ENCODE results near the gene ZNF835. TPM values are rescaled to one million over a fixed set of nuclear protein-coding genes. Genes with fewer than 3 reads are reported as not detected.

The ZNF835 gene
- total and polyA plus RNA-seq, 2 donors = 0.34 to 0.71 TPM

GRCh38 chr19:56613639-56614038, 57.9 kb downstream of the ZNF835 start:
- H3K4me3 ChIP-seq (ENCODE audit: low read length in 2 of 2) = no peak overlapping the region
- H3K36me3 ChIP-seq (ENCODE audit: control insufficient read depth in 2 of 2, insufficient read depth in 2 of 2, low read length in 1 of 2) = peaks cover 0 to 15% of the 10 kb centered on the region in 2 donors
- 90% methylated on average over 5 of the region's 5 CpGs for WGBS
- no peaks in the 10 kb centered on the region for H3K4me1 ChIP-seq (ENCODE audit: control insufficient read depth in 2 of 2, insufficient read depth in 2 of 2, low read length in 2 of 2)
- H3K27me3 ChIP-seq (ENCODE audit: control insufficient read depth in 2 of 2, insufficient read depth in 1 of 2, low read length in 1 of 2) = no peaks in the 10 kb centered on the region
- DNase-seq (ENCODE audit: low read depth in 6 of 9, low spot score in 9 of 9) = no peak
- H3K9me3 ChIP-seq (ENCODE audit: control insufficient read depth in 2 of 2, insufficient read depth in 1 of 2, low read length in 1 of 2) = peaks cover 13 to 21% of the 10 kb centered on the region in 2 donors
- H3K27ac ChIP-seq (ENCODE audit: low read depth in 1 of 2, low read length in 1 of 2) = no peak overlapping the region

DNA sequence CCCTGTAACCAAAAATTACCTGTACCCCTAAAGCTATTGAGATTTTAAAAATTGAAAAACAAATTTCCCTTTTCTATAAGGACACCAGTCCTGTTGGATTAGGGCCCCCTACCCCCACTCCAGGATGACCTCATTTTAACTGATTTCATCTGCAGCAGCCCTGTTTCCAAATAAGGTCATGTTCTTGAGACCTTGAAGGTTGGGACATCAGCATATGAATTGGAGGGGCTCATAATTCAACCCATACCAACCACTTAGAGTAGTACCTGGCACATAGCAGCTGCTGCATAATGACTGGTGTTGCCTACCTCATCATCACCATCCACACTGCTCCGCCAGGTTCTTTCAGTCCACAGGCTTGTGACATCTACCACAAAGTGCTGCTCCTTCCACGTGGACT, 58.8 kb downstream of the ZNF835 start:
- Histone ChIP-seq H3K4me1 (ENCODE audit: control insufficient read depth in 2 of 2, insufficient read depth in 2 of 2, low read length in 2 of 2) (no peaks in the 10 kb centered on the region), H3K9me3 (ENCODE audit: control insufficient read depth in 2 of 2, insufficient read depth in 1 of 2, low read length in 1 of 2) (peaks cover 11 to 15% of the 10 kb centered on the region in 2 donors), H3K27me3 (ENCODE audit: control insufficient read depth in 2 of 2, insufficient read depth in 1 of 2, low read length in 1 of 2) (no peaks in the 10 kb centered on the region), H3K36me3 (ENCODE audit: control insufficient read depth in 2 of 2, insufficient read depth in 2 of 2, low read length in 1 of 2) (peaks cover 0 to 12% of the 10 kb centered on the region in 2 donors), H3K27ac (ENCODE audit: low read depth in 1 of 2, low read length in 1 of 2) (no peak overlapping the region), H3K4me3 (ENCODE audit: low read length in 2 of 2) (no peak overlapping the region)
- DNase-seq (ENCODE audit: low read depth in 6 of 9, low spot score in 9 of 9) = no peak
- 95% methylated on average over 2 of the region's 2 CpGs for WGBS

Other genes with a start within 250 kb of the ZNF835 start
- gene ZNF667, start 194.4 kb downstream of the ZNF835 start, total RNA-seq = 3.8 TPM
- 4.7 TPM for gene ZNF667, start 194.4 kb downstream of the ZNF835 start, polyA plus RNA-seq
- gene ZNF471, start 163.9 kb downstream of the ZNF835 start, total RNA-seq = 1.4 TPM
- 4.6 TPM for gene ZNF471, start 163.9 kb downstream of the ZNF835 start, polyA plus RNA-seq
- 2.9 TPM for gene ZFP28, start 132.8 kb downstream of the ZNF835 start, total RNA-seq
- 6.1 TPM for gene ZFP28, start 132.8 kb downstream of the ZNF835 start, polyA plus RNA-seq
- gene ZNF470, start 104.3 kb downstream of the ZNF835 start, total RNA-seq = 2.2 TPM
- 7.7 TPM for gene ZNF470, start 104.3 kb downstream of the ZNF835 start, polyA plus RNA-seq
- gene ZNF71, start 76.5 kb downstream of the ZNF835 start, total RNA-seq = 5.1 TPM
- 3.5 TPM for gene ZNF71, start 76.5 kb downstream of the ZNF835 start, polyA plus RNA-seq
- 0.38 TPM for gene SMIM17, start 28.6 kb downstream of the ZNF835 start, total RNA-seq
- 0.21 TPM for gene SMIM17, start 28.6 kb downstream of the ZNF835 start, polyA plus RNA-seq
- 2.5 TPM for gene PEG3, start 169.0 kb upstream of the ZNF835 start, total RNA-seq
- gene PEG3, start 169.0 kb upstream of the ZNF835 start, polyA plus RNA-seq = 1.3 TPM
- gene ZIM2, start 169.0 kb upstream of the ZNF835 start, total RNA-seq = 0.09 TPM
- gene ZIM2, start 169.0 kb upstream of the ZNF835 start, polyA plus RNA-seq = 0.05 TPM